K562 (cell line): ENCODE measurements around the gene SF3B3. TPM values are rescaled to one million over a fixed set of nuclear protein-coding genes. Genes with fewer than 3 reads are reported as not detected.

ENCODE experiments used
- ATAC-seq: fragments of 200-7000 bp; cut with Tn5 transposase; 3 replicates; pipeline ENCODE4 v1.9.1; 2020; ENCODE audit warnings: moderate library complexity
- BruUV-seq: library from RNA; stranded (reverse); fragments of 400-500 nt; replicated peaks from 2 replicates; lab custom pipeline; 2021; lab: Mats Ljungman, UMichigan
- CTCF ChIA-PET: fragments of 300-600 bp; formaldehyde crosslinking; extraction: SDS; loops from one replicate; lab custom pipeline; 2021; ENCODE audit warnings: low intra/inter-chr PET ratio; lab: Yijun Ruan, JAX
- POLR2A ChIA-PET: fragments of 300-600, 350-650 bp; sonication (Branson Sonifier 250); formaldehyde crosslinking; extraction: SDS; loops from one replicate; lab custom pipeline; 2021; ENCODE audit warnings: antibody characterized with exemption, inconsistent platforms; lab: Yijun Ruan, JAX
- DNase-seq, 4 experiments: peaks; one replicate each; pipeline versions ENCODE4 v3.0.0 to v3.0.0-alpha.2; 2011 to 2018; ENCODE audit warnings: low spot score in 3 of 4, mixed read lengths in 3 of 4; ENCODE audit errors: extremely low read depth in 1 of 4
- FAIRE-seq: peaks from 2 replicates; lab custom pipeline; 2011; peaks lifted over from hg19 to GRCh38; lab: Jason Lieb, UNC
- H2AFZ ChIP-seq: 2 replicates; pipeline ENCODE4 v1.6.0; 2011; ENCODE audit warnings: low read depth, low read length, control low read depth, inconsistent platforms
- H3K27ac ChIP-seq: fragments of 200-600 bp; 3 replicates; pipeline ENCODE4 v1.8.0; 2011; ENCODE audit warnings: low read depth, mild to moderate bottlenecking, control low read depth, inconsistent platforms, low read length, moderate library complexity, mixed read lengths; ENCODE audit errors: extremely low read depth
- H3K27me3 ChIP-seq, 2 experiments: fragments of 300-600 bp in 1 of 2; 2 replicates in 1 of 2; 3 replicates in 1 of 2; pipeline versions ENCODE4 v1.6.0 to v1.8.0; 2011; ENCODE audit warnings: inconsistent platforms in 2 of 2, low read length in 2 of 2, mild to moderate bottlenecking in 1 of 2, mixed read lengths in 1 of 2, moderate library complexity in 1 of 2; ENCODE audit not compliant: control insufficient read depth in 2 of 2, insufficient read depth in 2 of 2
- H3K36me3 ChIP-seq: fragments of 300-600 bp; 3 replicates; pipeline ENCODE4 v1.8.0; 2011; ENCODE audit warnings: mild to moderate bottlenecking, low read length, inconsistent platforms; ENCODE audit not compliant: control insufficient read depth, insufficient read depth
- H3K4me1 ChIP-seq, 2 experiments: fragments of 200-600 bp in 1 of 2; replicated peaks in 1 of 2; 2 replicates in 1 of 2; 3 replicates in 1 of 2; pipeline versions ENCODE4 v1.5.1 to v1.8.0; 2011; ENCODE audit warnings: inconsistent platforms in 2 of 2, low read length in 2 of 2, mild to moderate bottlenecking in 1 of 2, mixed read lengths in 1 of 2, moderate library complexity in 1 of 2; ENCODE audit not compliant: control insufficient read depth in 2 of 2, insufficient read depth in 2 of 2
- H3K4me2 ChIP-seq: 2 replicates; pipeline ENCODE4 v1.6.1; 2011; ENCODE audit warnings: low read length, control low read depth, inconsistent platforms, mixed read lengths; ENCODE audit not compliant: insufficient read depth
- H3K4me3 ChIP-seq: fragments of 200-600 bp; sonication (generic), shearing (Covaris generic); 2 replicates; pipeline ENCODE4 v1.5.1; 2016; ENCODE audit warnings: control low read depth, inconsistent platforms
- H3K79me2 ChIP-seq: fragments of 200-600 bp; 3 replicates; pipeline ENCODE4 v1.8.0; 2011; ENCODE audit warnings: low read length, inconsistent platforms; ENCODE audit not compliant: control insufficient read depth, insufficient read depth
- H3K9ac ChIP-seq, 2 experiments: 2 replicates each; pipeline versions ENCODE4 v1.6.0 to v1.6.1; 2011; ENCODE audit warnings: low read depth in 2 of 2, low read length in 2 of 2, control low read depth in 1 of 2, inconsistent platforms in 1 of 2, mild to moderate bottlenecking in 1 of 2, mixed read lengths in 1 of 2; ENCODE audit not compliant: insufficient read depth in 1 of 2
- H3K9me1 ChIP-seq: one replicate; pipeline ENCODE4 v1.6.0; 2011; ENCODE audit warnings: inconsistent platforms, mild to moderate bottlenecking, low read length, moderate library complexity; ENCODE audit not compliant: control insufficient read depth, insufficient read depth
- H3K9me3 ChIP-seq: replicated peaks from 2 replicates; pipeline ENCODE4 v1.5.1; 2011; ENCODE audit warnings: low read depth, low read length, inconsistent platforms; ENCODE audit not compliant: control insufficient read depth, insufficient read depth
- H4K20me1 ChIP-seq: replicated peaks from 2 replicates; pipeline ENCODE4 v1.6.1; 2011; ENCODE audit warnings: low read length, inconsistent platforms, mixed read lengths; ENCODE audit not compliant: control insufficient read depth, insufficient read depth
- ARID3B ChIP-seq: fragments of 250-450 bp; sonication (Bioruptor Pico); IDR thresholded peaks from 2 replicates; pipeline ENCODE4 v1.4.0; 2020; ENCODE audit warnings: borderline replicate concordance
- COPS2 ChIP-seq: fragments of 450-650 bp; conservative IDR thresholded peaks from 2 replicates; pipeline ENCODE4 v1.6.1; 2016; ENCODE audit warnings: mild to moderate bottlenecking, moderate library complexity
- CREB3 ChIP-seq: fragments of 450-650 bp; conservative IDR thresholded peaks from 2 replicates; pipeline ENCODE4 v1.6.1; 2016; ENCODE audit warnings: missing genetic modification characterization, low read depth, mild to moderate bottlenecking, missing compliant biosample characterization, moderate library complexity
- CREM ChIP-seq: IDR thresholded peaks from 2 replicates; pipeline ENCODE4 v1.6.1; 2014; ENCODE audit warnings: antibody characterized with exemption, low read depth
- FOXA3 ChIP-seq, 2 experiments: fragments of 450-650 bp in 1 of 2; sonication (generic) in 1 of 2; formaldehyde crosslinking; IDR thresholded peaks in 1 of 2; conservative IDR thresholded peaks in 1 of 2; 2 replicates each; pipeline versions ENCODE4 v1.4.0 to v1.8.0; 2020 to 2022; ENCODE audit warnings: mild to moderate bottlenecking in 2 of 2, missing genetic modification reagents in 1 of 2
- MLLT1 ChIP-seq, 2 experiments: fragments of 450-650 bp; IDR thresholded peaks; 2 replicates each; pipeline ENCODE4 v1.6.1; 2016
- USF1 ChIP-seq: sonication (generic); formaldehyde crosslinking; IDR thresholded peaks from 2 replicates; pipeline ENCODE4 v1.9.0; 2022; ENCODE audit warnings: mild to moderate bottlenecking, missing genetic modification reagents
- ZNF212 ChIP-seq: fragments of 450-650 bp; formaldehyde crosslinking; IDR thresholded peaks from 2 replicates; pipeline ENCODE4 v1.4.0; 2020; ENCODE audit warnings: mild to moderate bottlenecking
- ZNF24 ChIP-seq: fragments of 450-650 bp; IDR thresholded peaks from 2 replicates; pipeline ENCODE4 v1.6.1; 2016
- ZNF324 ChIP-seq: fragments of 250-450 bp; sonication (Bioruptor Pico); IDR thresholded peaks from 2 replicates; pipeline ENCODE4 v1.4.0; 2020; ENCODE audit warnings: mild to moderate bottlenecking
- WGBS: fragments of 100-300 bp; shearing (Covaris generic); methylation state at CpG from one replicate; pipeline ENCODE4 v1.1.6; 2016; ENCODE audit warnings: low coverage, mixed read lengths; ENCODE audit not compliant: insufficient coverage; ENCODE audit errors: missing lambda C conversion rate; 5-methylcytosine and 5-hydroxymethylcytosine counted together
- in situ Hi-C: fragments of 300-500 bp; cut with MboI; formaldehyde crosslinking; loops from 4 replicates; pipeline ENCODE4 v1.15.0; 2018; ENCODE audit warnings: inconsistent platforms, mixed read lengths
- intact Hi-C: fragments of 100-400 bp; cut with micrococcal nuclease; formaldehyde crosslinking; loops from 2 replicates; pipeline ENCODE4 v1.14.2; 2022
- polyA plus RNA-seq, 8 experiments: library from polyadenylated mRNA; depleted of rRNA in 4 of 8; stranded (reverse) in 5 of 8; unstranded in 3 of 8; fragments of >200 nt; fragmentation: Nextera tagmentation in 2 of 8; fragmentation: Illumina TruSeq in 1 of 8; extraction: Ambion mirVana in 2 of 8; extraction: Trizol in 1 of 8; gene quantifications; 2 replicates each; pipeline versions ENCODE4 v1.2.1 to v1.2.3, GENCODE V29; 2011 to 2014; ENCODE audit warnings: inconsistent platforms in 1 of 8, missing spikeins in 1 of 8
- total RNA-seq, 7 experiments: library from RNA; depleted of rRNA in 6 of 7; stranded (reverse); fragments of >200 nt in 6 of 7; fragmentation: Illumina TruSeq in 2 of 7; extraction: Trizol in 2 of 7; gene quantifications; 2 replicates each; pipeline versions ENCODE4 v1.2.1 to v1.2.3, GENCODE V29; 2011 to 2021; ENCODE audit warnings: low replicate concordance in 1 of 7

Gene SF3B3
- total and polyA plus RNA-seq, 9 of the 15 experiments (the other 6 are each of a cell fraction or from before 2014, with no cell fraction given): 98.9 to 546 (median 221) TPM

GRCh38 chr16:70568601-70569237, 45.1 kb downstream of the SF3B3 start (continued):
- TF ChIP-seq ARID3B (CRISPR knock-in tag) (no peak), ZNF324 (CRISPR knock-in tag) (no peak), CREB3 (tag) (no peak), CREM (no peak)

- no peak for DNase-seq
- Histone ChIP-seq H3K79me2 (0 out of 3 replicates have a peak, but pooled peaks cover 3% of the 10 kb centered on the region), H3K27ac (no peak overlapping the region), H3K36me3 (peaks cover 98% of the 10 kb centered on the region), H3K4me3 (no peak overlapping the region), H3K9me3 (no peaks in the 10 kb centered on the region), H3K9ac (no peak overlapping the region), H3K4me1 (no peaks in the 10 kb centered on the region), H3K9me1 (no peaks in the 10 kb centered on the region), H4K20me1 (peaks cover 24% of the 10 kb centered on the region), H3K4me2 (no peak overlapping the region), H2AFZ (no peak overlapping the region), H3K27me3 (no peaks in the 10 kb centered on the region)
- in situ Hi-C loops (no loop called here), intact Hi-C loops (loop anchor here (5.0 kb wide), 1 partner anchor 32 kb away; no protein-coding TSS in a partner anchor)
- POLR2A ChIA-PET: interaction anchor here (1.1 to 3.0 kb wide), 2 partner anchors 8 to 16 kb away, joined by 3 to 22 read pairs; no protein-coding TSS in a partner anchor
- no peak for ATAC-seq
- no peak for TF ChIP-seq ZNF24
- TF ChIP-seq MLLT1 (IDR thresholded peaks at IDR 0.05): no peak
- no peak for TF ChIP-seq COPS2
- no peak for TF ChIP-seq FOXA3 (CRISPR knock-in tag; conservative IDR thresholded peaks at IDR 0.05 in 1 of 2, IDR thresholded peaks at IDR 0.05 in 1 of 2)
- TF ChIP-seq ZNF212: no peak
- no peak for TF ChIP-seq USF1 (CRISPR knock-in tag)
- no peak for FAIRE-seq
- CTCF ChIA-PET: no interaction called here
- 100% methylated on average over 6 of the region's 6 CpGs for WGBS
- BruUV-seq: no TSS peak
Measured at GRCh38 chr16:70569752-70570151, 46.1 kb downstream of the SF3B3 start.
